ENCODE results near the gene FANCD2OS. TPM values are rescaled to one million over a fixed set of nuclear protein-coding genes. Genes with fewer than 3 reads are reported as not detected.
"Not testable (repeated sequence)": the region's sequence is repeated elsewhere in the genome, so short reads cannot be mapped to it uniquely, and the experiment has no call there.

Gene FANCD2OS
- total RNA-seq, 1 donor from 2014 or later = not detected

DNA sequence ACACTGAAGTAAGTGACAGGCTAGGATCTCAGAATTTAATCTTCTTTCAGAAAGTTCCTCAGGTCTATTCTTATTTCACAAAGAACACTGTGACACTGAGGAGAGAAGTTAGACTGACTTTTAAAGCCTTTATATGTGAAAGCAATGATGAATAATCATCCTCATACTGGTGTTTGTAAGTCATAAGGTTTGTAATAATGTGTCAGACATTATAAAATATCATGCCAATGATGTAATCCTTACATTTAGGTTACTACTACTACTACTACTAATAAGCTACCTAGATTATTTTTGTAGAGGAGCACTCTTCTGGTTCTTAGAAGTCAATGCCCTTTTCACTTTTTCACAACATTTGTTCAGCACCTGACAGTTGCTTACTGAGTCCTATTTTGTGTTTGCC, 33.4 kb downstream of the FANCD2OS start:
- no peaks in the 10 kb centered on the region for H3K36me3 ChIP-seq
- TF ChIP-seq, protein P1, sequence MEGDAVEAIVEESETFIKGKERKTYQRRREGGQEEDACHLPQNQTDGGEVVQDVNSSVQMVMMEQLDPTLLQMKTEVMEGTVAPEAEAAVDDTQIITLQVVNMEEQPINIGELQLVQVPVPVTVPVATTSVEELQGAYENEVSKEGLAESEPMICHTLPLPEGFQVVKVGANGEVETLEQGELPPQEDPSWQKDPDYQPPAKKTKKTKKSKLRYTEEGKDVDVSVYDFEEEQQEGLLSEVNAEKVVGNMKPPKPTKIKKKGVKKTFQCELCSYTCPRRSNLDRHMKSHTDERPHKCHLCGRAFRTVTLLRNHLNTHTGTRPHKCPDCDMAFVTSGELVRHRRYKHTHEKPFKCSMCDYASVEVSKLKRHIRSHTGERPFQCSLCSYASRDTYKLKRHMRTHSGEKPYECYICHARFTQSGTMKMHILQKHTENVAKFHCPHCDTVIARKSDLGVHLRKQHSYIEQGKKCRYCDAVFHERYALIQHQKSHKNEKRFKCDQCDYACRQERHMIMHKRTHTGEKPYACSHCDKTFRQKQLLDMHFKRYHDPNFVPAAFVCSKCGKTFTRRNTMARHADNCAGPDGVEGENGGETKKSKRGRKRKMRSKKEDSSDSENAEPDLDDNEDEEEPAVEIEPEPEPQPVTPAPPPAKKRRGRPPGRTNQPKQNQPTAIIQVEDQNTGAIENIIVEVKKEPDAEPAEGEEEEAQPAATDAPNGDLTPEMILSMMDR (IDR thresholded peaks at IDR 0.05) = no peak
- H3K4me3 ChIP-seq = no peak overlapping the region
- no peak for DNase-seq
- H3K9me3 ChIP-seq = no peaks in the 10 kb centered on the region
- H3K27me3 ChIP-seq (ENCODE audit: low read depth) = no peaks in the 10 kb centered on the region
- intact Hi-C loops (cut with DNase I) = no loop called here
- no peak for ATAC-seq
- H3K27ac ChIP-seq = no peak overlapping the region
- H3K4me1 ChIP-seq = no peaks in the 10 kb centered on the region

- H3K27me3 ChIP-seq (ENCODE audit: low read depth); H3K4me3 ChIP-seq; H3K27ac ChIP-seq; DNase-seq; intact Hi-C loops (cut with DNase I); H3K4me1 ChIP-seq; H3K36me3 ChIP-seq; ATAC-seq; H3K9me3 ChIP-seq: not testable (repeated sequence)
Measured at GRCh38 chr3:10070077-10070476, 38.0 kb downstream of the FANCD2OS start.

DNA sequence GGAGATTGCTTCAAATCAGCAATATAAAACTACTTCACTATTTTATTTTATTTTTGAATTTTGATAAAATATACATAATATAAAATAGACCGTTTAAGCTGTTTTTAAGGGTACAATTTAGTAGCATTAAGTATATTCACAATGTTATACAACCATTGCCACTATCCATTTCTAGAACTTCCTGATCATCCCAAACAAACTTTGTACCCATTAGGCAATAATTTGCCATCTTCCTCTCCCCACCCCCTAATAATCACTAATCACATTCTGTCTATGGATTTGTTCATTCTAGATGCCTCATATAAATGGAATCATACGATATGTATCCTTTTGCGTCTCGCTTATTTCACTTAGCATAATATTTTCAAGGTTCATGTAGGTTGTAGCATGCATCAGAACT, 53.0 kb downstream of the FANCD2OS start:
- Histone ChIP-seq H3K4me3 (no peak overlapping the region), H3K9me3 (no peaks in the 10 kb centered on the region), H3K27ac (no peak overlapping the region), H3K4me1 (no peaks in the 10 kb centered on the region), H3K36me3 (no peaks in the 10 kb centered on the region), H3K27me3 (ENCODE audit: low read depth) (no peaks in the 10 kb centered on the region)
- TF ChIP-seq, protein P1 (IDR thresholded peaks at IDR 0.05) = no peak
- no peak for ATAC-seq
- DNase-seq = no peak
- intact Hi-C loops (cut with DNase I) = no loop called here

Other genes starting within 250 kb of the FANCD2OS start
- not detected for gene CIDEC, start 228.0 kb downstream of the FANCD2OS start, total RNA-seq
- 23.8 TPM for gene JAGN1, start 217.6 kb downstream of the FANCD2OS start, total RNA-seq
- gene IL17RE, start 205.4 kb downstream of the FANCD2OS start, total RNA-seq = 21.5 TPM
- 27.2 TPM for gene IL17RC, start 191.2 kb downstream of the FANCD2OS start, total RNA-seq
- 54.3 TPM for gene CRELD1, start 174.4 kb downstream of the FANCD2OS start, total RNA-seq
- 2.1 TPM for gene PRRT3, start 155.8 kb downstream of the FANCD2OS start, total RNA-seq
- 74.9 TPM for gene EMC3, start 121.4 kb downstream of the FANCD2OS start, total RNA-seq
- gene FANCD2, start 81.8 kb downstream of the FANCD2OS start, total RNA-seq = 6.1 TPM
- gene BRK1, start 7.4 kb upstream of the FANCD2OS start, total RNA-seq = 116 TPM
- 38.1 TPM for gene VHL, start 33.5 kb upstream of the FANCD2OS start, total RNA-seq
- gene IRAK2, start 56.7 kb upstream of the FANCD2OS start, total RNA-seq = 3.9 TPM
- gene TATDN2, start 140.2 kb upstream of the FANCD2OS start, total RNA-seq = 36.0 TPM
- 2.5 TPM for gene GHRL, start 184.7 kb upstream of the FANCD2OS start, total RNA-seq
- 76.3 TPM for gene SEC13, start 212.9 kb upstream of the FANCD2OS start, total RNA-seq